GM19468 (cell line): Measurements from ENCODE around the gene NOX4.
"Not testable (repeated sequence)": the region's sequence is repeated elsewhere in the genome, so short reads cannot be mapped to it uniquely, and the experiment has no call there.

Experiments
- ATAC-seq: cut with Tn5 transposase; IDR thresholded peaks from one replicate; pipeline ENCODE4 v1.9.1; 2021; ENCODE audit warnings: mild to moderate bottlenecking, moderate library complexity, moderate number of reproducible peaks; ENCODE audit not compliant: unreplicated experiment; ENCODE audit errors: extremely low read depth

NOX4 gene

DNA sequence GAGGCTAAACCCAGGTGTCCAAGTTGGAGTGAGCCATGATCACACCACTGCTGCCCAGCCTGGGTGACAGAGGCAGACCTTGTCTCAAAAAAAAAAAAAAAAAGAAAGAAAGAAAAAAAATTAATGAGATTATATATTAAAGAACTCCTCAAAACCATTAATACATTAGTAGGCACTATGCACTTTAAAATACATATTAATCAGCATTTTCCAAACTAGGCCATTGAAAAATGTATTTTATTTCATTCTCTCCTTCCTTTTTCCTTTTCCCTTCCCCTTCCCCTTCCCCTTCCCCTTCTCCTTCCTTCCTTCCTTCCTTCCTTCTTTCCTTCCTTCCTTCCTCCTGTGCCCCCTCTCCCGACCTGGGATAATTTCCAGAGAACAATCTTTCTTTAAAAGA lies 99.5 kb downstream of the NOX4 start:
- not testable (repeated sequence) for ATAC-seq

DNA sequence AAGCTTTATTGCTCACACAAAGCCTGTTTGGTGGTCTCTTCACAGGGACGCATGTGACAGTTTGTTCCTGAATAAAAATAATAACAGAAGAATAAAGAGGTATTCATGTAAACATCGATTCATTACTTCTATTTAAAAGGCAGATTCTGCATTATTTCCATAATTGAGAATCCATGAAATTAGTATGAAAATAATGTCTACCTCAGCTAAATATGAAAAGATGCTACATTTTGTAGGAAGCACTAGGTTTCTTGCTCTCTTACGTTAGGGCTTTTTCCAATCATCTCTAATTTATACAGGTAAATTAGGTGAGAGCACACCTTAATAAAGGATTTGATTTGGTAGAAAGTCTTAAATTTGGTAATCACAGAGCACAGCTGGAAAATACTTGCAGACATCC lies 103.7 kb downstream of the NOX4 start:
- ATAC-seq, result not testable (repeated sequence)

DNA sequence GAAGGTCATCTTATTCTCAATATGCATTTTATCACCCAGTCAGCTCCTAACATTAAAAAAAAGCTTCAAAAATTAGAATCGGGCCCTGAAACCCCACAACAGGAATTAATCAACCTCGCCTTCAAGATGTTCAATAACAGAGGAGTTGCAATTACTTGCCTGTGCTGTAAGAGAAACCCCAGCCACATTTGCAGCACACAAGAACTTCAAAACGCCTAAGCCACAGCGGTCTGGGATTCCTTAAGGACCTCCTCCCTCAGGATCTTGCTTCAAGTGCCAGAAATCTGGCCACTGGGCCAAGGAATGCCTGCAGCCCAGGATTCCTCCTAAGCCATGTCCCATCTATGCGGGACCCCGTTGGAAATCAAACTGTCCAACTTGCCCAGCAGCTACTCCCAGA lies 108.2 kb downstream of the NOX4 start:
- not testable (repeated sequence) for ATAC-seq

DNA sequence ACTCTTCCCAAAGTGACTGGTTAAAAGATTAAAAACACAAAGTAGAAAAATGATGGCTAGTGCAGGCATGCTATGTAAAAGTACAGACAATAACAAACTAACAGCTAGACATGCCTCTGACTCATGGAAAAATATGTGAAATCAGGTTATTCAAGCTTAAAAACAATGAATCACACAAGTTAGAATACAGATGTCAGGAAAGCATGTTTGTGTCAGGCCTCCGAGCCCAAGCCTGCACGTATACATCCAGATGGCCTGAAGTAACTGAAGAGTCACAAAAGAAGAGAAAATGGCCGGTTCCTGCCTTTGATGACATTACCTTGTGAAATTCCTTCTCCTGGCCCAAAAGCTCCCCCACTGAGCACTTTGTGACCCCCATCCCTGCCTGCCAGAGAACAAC lies 110.1 kb downstream of the NOX4 start:
- ATAC-seq, result no peak

DNA sequence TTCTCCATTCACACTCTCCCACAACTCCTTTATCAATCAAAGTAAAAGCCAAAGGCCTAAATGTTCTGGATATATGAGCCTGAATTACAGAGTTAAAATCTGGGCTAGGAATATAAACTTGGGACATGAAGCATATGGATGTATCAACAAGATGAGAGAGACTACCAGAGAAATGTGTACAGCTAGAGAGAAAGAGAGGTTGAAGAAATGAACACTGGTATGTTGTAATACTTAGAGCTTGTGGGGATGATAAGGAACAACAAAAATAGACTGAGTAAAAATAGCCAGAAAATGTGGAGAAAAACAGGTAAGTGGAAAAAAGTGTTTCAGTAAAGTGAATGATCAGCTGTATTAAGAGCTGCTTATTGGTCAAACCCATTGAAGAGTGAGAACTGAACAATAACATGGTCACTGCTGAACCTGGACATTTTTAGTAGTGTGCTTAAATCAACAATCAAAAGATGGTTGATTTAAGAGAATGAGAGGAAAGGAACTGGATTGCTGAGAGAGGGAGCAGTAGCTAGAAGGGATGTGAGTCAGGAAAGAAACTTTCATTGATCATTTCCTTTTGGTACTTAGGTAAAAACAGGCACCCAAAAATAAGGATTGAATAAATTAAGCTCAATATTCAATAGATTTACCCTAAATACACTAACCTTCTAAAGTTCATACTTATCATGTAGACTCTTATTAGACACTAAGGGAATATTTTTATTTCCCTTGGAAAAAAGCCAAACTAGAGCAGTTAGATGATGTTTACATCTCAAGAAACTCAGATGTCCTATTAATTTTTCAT lies 111.0 kb downstream of the NOX4 start:
- ATAC-seq, result not testable (repeated sequence)

DNA sequence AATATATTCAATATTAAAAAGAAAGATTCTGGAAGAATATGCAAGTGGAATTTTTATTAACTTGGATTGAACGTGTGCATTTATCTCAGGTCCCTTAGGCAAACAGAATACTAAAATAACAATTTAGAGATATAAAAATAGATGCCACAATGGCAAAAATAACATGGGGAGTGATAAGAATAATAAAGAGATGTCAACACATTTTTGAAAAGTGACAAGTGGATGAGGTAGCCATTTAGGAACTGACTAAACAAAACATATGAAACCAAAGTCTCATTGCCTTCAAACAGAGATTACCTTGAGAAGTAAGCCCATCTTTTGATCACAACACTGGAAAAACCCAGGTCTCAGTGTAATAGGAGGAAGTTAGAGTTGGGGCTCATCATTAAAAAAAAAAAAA lies 112.2 kb downstream of the NOX4 start:
- not testable (repeated sequence) for ATAC-seq

DNA sequence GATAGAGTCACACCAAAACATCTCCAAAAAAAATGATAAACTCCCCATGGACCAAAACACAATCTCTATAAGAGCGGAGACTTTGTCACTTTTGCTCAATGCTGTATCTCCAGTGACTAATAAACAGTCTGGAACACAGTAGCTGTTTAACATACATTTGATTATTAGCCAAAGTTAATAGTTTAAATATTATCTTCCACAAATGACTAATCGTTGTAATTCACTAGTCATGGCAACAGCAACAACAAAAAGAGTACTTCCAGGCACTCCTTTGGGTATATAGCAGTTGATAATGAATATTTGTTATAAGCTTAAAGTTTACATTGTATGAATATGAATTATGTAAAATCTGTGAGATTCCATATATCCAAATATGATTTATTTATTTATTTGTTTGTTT lies 121.8 kb downstream of the NOX4 start:
- not testable (repeated sequence) for ATAC-seq

DNA sequence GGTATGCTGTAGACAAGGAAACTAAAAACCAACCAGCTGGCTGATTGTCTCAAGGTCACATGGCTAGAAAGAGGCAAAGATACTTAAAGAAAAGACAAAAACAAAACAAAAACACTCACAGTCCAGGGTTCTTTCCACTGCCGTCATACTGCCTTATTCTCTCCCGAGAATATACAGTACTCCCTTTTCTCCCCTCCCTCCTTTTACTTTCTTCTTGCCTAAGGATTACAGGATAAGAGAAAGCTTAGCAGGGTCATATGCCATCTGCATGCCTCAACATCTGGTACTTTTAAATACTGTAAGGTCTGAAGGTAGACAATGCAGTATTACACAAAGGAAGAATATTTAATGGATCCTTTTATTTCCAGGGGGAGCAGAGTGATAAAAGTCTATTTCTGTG lies 126.3 kb downstream of the NOX4 start:
- not testable (repeated sequence) for ATAC-seq

DNA sequence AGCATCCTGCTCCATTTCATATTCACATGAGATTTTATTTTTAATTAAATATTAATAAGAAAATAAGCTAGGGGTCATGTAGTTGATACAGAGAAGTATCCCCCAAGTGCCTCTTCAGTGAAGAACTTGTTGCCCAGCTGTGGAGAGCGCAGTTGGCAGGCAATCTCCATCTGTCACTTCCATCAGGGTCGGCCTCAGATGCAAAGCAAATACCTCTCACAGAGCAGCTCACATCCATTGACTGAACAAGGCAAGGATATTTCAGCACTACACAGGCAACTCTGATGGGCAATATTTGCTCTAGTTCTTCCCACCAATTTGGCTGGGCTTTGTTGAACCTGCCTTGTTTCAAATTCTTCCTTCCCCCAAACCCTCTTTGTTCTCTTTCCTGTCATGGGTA lies 129.4 kb downstream of the NOX4 start:
- no peak for ATAC-seq

DNA sequence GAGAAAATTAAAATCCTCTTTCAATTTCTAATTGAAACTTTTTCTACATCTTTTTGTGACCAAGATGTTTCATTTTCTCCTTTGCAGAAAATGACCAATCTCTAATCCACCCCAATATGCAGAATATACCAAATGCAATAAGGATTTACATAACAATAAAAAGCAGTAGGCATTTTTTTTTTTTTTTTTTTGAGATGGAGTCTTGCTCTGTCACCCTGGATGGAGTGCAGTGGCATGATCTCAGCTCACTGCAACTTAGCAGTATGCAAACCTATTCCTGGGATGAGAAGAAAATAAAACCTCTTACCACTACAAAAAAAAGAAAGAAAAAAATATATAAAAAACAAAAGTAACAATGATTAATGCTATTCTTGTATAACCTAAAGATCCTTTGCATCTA lies 132.0 kb downstream of the NOX4 start:
- not testable (repeated sequence) for ATAC-seq

DNA sequence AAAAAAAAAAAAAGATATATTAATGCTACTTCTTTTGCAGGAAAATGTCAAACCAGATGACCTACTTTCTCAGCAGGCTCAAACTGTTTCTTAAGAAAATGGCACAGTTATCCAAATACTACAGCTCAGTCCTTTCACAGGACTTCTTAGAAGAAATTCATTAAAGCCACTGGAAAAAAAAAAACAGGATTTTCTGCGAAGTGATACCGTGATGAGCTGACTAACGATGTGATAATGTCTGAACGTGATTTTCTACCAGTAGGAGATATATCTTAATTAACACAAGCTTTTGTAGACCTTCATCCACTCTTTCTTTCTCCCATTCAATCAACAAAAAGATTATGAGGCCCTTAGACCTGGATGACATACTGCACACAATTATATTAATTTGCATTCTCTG lies 132.4 kb downstream of the NOX4 start:
- ATAC-seq, result no peak

DNA sequence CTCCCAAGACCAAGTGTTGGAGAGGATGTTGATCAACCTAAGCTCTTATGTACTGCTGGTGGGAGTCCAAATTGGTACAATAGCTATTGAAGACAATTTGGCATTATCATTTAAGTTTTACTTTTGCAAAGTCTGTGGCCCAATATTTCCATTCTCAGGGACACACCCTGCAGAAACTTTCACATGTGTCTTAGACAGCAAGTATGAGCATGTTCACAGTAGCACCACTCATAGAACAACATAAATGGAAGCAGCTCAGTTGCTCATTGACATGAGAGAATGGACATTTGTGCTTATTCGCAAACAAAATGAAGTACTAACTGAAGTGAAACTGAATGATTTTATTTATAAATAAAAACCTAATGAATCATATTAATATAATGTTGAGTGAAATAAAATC lies 135.5 kb downstream of the NOX4 start:
- ATAC-seq, result no peak

DNA sequence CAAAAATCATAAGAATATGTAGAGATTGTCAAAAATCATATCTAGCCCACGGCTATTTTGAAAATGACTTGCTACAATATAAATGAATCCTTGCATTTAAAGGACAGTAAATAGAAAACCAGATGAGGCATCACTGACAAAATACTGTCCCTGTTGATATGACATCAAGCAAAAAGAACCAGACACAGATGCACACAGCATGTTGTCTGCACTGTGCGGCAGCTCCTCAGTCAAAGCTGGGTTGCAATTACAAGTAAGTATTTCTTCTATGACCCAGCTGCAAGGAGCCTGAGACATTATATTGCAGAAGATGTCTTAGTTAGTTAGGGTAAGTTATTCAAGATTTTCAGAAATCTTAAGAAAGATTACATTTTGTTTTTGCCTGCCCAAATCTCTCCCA lies 136.7 kb downstream of the NOX4 start:
- ATAC-seq, result not testable (repeated sequence)

DNA sequence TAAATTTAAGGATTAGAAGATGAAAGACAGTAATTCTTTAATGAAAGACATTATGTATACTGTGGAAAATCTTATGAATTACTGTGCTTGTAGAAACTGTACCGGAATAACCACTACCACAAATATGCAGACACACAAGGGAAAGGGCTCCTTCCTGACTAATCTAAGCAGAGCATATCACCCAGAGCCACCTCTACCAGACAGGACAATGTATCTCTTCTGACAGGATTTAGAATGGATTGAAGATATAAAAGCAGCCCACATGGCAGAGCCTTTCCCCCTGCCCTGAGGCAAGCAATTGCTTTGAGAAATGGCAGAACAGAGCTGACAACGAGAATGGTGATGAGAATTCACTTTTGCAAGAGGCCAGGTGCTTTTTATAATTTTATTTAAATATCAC lies 144.1 kb downstream of the NOX4 start:
- ATAC-seq, result no peak

DNA sequence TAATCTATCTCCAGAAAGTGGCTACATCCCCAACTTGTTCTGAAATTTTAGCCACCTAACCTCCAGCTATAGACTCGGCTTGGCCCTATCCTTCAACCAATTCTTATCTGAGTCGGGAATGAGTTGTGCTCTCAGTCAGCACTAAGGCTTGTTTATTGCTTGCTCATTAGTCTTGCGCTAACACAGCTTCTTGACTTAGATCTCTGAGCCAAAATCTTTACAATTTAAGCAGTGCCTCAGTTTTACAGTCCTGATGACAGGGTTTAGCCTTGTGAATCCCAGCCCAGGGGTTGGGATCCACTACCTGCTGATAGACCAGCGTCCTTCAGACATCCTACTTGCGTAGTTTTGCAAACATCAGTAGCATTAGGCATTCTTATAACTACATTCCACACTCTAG lies 144.6 kb downstream of the NOX4 start:
- no peak for ATAC-seq

DNA sequence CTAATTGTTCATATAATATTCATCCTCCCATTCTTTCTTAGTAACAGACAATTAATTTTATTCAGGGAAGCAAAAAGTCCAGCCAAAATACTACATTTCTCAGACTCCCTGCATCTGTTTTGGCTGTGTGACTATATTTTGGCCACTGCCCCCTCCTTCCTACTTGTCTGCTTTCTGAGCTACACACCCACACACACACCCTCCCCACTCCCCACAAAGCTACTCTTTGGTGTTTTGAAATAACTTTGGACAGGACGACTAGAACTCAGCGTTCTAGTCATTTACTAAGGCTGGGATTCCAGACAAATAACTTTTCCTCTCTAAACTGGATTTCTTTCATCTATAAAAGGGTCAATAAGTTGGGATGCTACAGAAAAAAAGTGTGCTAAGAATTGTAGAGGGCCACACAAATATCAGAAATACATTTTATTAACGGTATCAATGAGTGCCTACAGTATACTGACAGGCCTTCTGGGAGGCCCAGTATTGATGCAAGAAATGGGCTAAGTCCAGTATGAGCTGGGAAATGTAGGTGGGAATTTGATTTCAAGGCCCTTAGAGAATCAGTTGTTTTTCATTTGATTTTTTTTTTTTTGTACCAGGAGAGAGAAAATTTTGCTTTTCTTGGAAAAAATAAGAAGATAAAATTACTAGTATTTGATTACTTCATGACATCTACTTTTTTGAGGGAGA lies 148.1 kb downstream of the NOX4 start:
- ATAC-seq, result not testable (repeated sequence)

DNA sequence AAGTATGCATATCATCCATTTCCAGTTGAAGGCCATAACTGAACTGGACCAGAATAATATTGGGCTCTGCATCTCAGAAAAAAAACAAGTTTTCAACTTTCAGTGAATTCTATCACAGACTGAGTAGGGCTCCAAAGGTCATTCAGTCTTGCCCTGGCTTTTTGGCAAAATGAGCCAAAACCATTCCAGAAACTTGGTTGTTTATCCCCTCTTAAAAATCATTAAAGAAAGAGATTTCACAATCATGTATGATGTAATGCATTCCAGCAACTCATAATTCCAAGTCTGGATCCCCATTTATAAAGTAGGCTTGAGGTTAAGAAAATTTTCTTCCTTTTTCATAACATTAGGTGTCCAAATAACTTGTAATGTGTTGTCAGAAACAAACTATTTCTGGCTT lies 150.7 kb downstream of the NOX4 start:
- not testable (repeated sequence) for ATAC-seq

DNA sequence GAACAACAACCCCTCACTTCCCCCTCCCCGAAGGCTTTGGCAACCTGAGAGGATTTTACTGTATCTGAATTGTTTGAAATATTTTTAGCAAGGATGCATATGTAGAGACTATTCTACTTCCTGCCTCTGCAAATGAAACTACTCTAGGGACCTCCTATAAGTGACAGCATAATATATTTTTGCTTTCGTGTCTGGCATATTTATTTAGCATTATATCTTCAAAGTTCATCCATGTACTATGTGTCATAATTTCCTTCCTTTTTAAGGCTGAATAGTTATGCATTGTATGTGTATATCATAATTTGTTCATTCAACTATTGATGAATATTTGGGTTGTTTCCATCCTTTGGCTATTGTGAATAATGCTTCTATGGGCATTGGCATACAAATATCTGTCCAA lies 153.1 kb downstream of the NOX4 start:
- not testable (repeated sequence) for ATAC-seq

DNA sequence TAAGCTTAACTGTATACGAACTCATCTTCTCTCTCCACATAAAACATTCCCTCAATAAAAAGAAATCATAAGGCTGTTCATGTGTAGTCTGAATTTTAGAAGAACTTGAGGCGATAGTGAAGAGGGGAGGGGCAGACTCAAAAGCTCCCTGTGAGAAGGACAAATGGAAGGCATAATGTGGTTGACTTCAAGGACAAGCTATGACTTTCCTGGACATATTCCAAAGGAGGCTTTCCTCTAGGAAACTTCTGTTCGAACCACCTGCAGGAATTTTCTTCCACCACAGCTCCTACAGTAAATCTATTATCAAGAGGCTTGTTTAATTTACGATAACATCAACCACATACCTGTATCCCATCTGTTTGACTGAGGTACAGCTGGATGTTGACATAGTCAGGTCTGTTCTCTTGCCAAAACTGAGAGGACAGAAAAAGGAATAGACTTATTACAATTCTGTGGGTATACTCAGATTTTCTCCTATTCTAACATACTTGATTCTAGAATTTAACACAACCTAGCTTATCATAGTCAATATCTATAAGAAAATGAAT lies 154.0 kb downstream of the NOX4 start:
- ATAC-seq, result not testable (repeated sequence)

DNA sequence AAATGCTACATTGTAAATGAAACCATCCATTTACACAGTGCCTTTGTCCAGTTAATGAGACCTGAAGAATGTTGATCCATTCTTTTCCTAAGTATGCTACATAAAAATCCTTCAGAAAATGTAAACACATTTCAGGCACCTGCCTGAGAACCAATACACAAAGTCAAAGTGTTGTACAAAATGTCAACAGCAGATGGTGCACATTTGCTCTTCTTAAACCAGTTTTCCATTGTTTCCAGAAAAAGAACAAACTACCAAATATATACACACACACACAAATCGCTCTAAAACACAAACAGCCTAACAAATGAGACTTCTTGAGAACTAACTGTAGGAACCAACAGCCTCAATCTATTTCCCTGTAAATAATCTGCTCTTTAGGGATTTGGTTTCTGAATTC lies 157.5 kb downstream of the NOX4 start:
- not testable (repeated sequence) for ATAC-seq

DNA sequence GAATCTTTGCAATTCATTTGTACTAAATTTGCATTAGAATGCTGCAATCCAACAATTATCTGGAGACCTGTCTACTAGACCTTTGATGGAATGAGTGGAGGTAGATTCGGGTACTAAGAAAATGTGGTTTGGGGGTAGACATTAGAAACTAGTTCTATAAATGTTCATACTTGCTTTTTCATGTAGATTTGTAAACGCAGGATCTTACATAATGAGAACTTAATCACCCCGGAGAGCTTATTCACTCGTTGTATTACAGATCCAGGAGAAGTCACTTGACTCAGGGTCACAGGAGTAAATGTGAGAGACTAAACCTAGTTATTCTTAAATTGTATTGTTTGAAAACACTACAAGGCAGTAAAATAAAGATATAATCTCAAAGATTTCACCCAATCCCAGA lies 159.2 kb downstream of the NOX4 start:
- not testable (repeated sequence) for ATAC-seq
